ENCODE measurements around the gene YBX3.
"Not testable (repeated sequence)": the region's sequence is repeated elsewhere in the genome, so short reads cannot be mapped to it uniquely, and the experiment has no call there.

Gene YBX3

GRCh38 chr12:10722905-10723746, at the start of gene YBX3:
Gene YBX3 (minus strand): TSS chr12:10723323. CDS start chr12:10723111, 212 bp downstream.
- DNase-seq (ENCODE audit: low spot score), result peak; percentile 23

GRCh38 chr12:10771132-10771733, 48.1 kb upstream of the YBX3 start:
- peak; percentile 9 for DNase-seq (ENCODE audit: low spot score)

GRCh38 chr12:10759657-10760056, 36.5 kb upstream of the YBX3 start:
- DNase-seq (ENCODE audit: low spot score), result no peak

- no peak for DNase-seq (ENCODE audit: low spot score)
Measured at GRCh38 chr12:10756194-10756593, 33.1 kb upstream of the YBX3 start.

GRCh38 chr12:10753059-10753458, 29.9 kb upstream of the YBX3 start:
- DNase-seq (ENCODE audit: low spot score), result no peak

GRCh38 chr12:10750385-10750727, 27.2 kb upstream of the YBX3 start:
- no peak for DNase-seq (ENCODE audit: low spot score)

- DNase-seq (ENCODE audit: low spot score), result peak; percentile 74
Measured at GRCh38 chr12:10749700-10750384, 26.7 kb upstream of the YBX3 start.

GRCh38 chr12:10747730-10748129, 24.6 kb upstream of the YBX3 start:
- no peak for DNase-seq (ENCODE audit: low spot score)

GRCh38 chr12:10743420-10743819, 20.3 kb upstream of the YBX3 start:
- not testable (repeated sequence) for DNase-seq (ENCODE audit: low spot score)

- no peak for DNase-seq (ENCODE audit: low spot score)
Measured at GRCh38 chr12:10741845-10742244, 18.7 kb upstream of the YBX3 start.

GRCh38 chr12:10740182-10740581, 17.1 kb upstream of the YBX3 start:
- DNase-seq (ENCODE audit: low spot score), result no peak

GRCh38 chr12:10739157-10740118, 16.3 kb upstream of the YBX3 start:
- no peak for DNase-seq (ENCODE audit: low spot score)

- DNase-seq (ENCODE audit: low spot score), result no peak
Measured at GRCh38 chr12:10737249-10737648, 14.1 kb upstream of the YBX3 start.

GRCh38 chr12:10736463-10736862, 13.3 kb upstream of the YBX3 start:
- no peak for DNase-seq (ENCODE audit: low spot score)

- DNase-seq (ENCODE audit: low spot score), result no peak
Measured at GRCh38 chr12:10735428-10735827, 12.3 kb upstream of the YBX3 start.

GRCh38 chr12:10732549-10732948, 9.4 kb upstream of the YBX3 start:
- DNase-seq (ENCODE audit: low spot score), result no peak

- no peak for DNase-seq (ENCODE audit: low spot score)
Measured at GRCh38 chr12:10732066-10732465, 8.9 kb upstream of the YBX3 start.

- DNase-seq (ENCODE audit: low spot score), result no peak
Measured at GRCh38 chr12:10730559-10730958, 7.4 kb upstream of the YBX3 start.

GRCh38 chr12:10728091-10728490, 5.0 kb upstream of the YBX3 start:
- no peak for DNase-seq (ENCODE audit: low spot score)

- no peak for DNase-seq (ENCODE audit: low spot score)
Measured at GRCh38 chr12:10726945-10727344, 3.8 kb upstream of the YBX3 start.

- DNase-seq (ENCODE audit: low spot score), result no peak
Measured at GRCh38 chr12:10725003-10725402, 1.9 kb upstream of the YBX3 start.

- peak; percentile 46 for DNase-seq (ENCODE audit: low spot score)
Measured at GRCh38 chr12:10722502-10722904, 620 bp downstream of the YBX3 start.
